Mucosa of descending colon (tissue), 3 donors: ENCODE results near the gene RXRG. TPM values are rescaled to one million over a fixed set of nuclear protein-coding genes. Genes with fewer than 3 reads are reported as not detected.
A peak's percentile ranks its signal among the peaks of the same experiment; 100 is the strongest.

Source experiments
- ATAC-seq: fragments of 200-7000 bp; cut with Tn5 transposase; one replicate; pipeline ENCODE4 v1.9.1; 2020; ENCODE audit warnings: mild to moderate bottlenecking, moderate library complexity
- DNase-seq, 3 donors: peaks; one replicate each; pipeline ENCODE4 v3.0.0-alpha.2; 2020
- H3K36me3 ChIP-seq: fragments of 200-600 bp; one replicate; pipeline ENCODE4 v1.8.0; 2021; ENCODE audit warnings: low read depth, mild to moderate bottlenecking
- H3K4me1 ChIP-seq: fragments of 200-600 bp; one replicate; pipeline ENCODE4 v1.8.0; 2021; ENCODE audit warnings: low read depth, mild to moderate bottlenecking
- H3K4me3 ChIP-seq: fragments of 200-600 bp; one replicate; pipeline ENCODE4 v1.8.0; 2021; ENCODE audit warnings: mild to moderate bottlenecking
- H3K9me3 ChIP-seq: fragments of 200-600 bp; one replicate; pipeline ENCODE4 v1.8.0; 2021; ENCODE audit warnings: mild to moderate bottlenecking
- intact Hi-C, 2 donors: fragments of 100-400 bp; cut with DNase I in 1 of 2; cut with micrococcal nuclease in 1 of 2; formaldehyde crosslinking; loops; one replicate each; pipeline versions ENCODE4 v1.11.0 to v1.11.1; 2022; cut with DNase I, micrococcal nuclease
- total RNA-seq, 3 donors: library from RNA; stranded (reverse); fragmentation: NEBNext Ultra II Directional in 2 of 3; extraction: Animal tissue kit (Norgen Biotek cat#: 25700) in 2 of 3; gene quantifications; one replicate each; pipeline versions ENCODE4 v1.2.1 to v1.2.4, GENCODE V29; 2021 to 2023
- TF ChIP-seq, protein P1 (sequence below): fragments of 200-600 bp; IDR thresholded peaks from one replicate; pipeline ENCODE4 v1.8.0; 2022; ENCODE audit warnings: antibody characterized with exemption, mild to moderate bottlenecking
- donor health status: DM: no; HTN: no; CAD: no; lungs with moderate emphysema.
- donor health status: DM: no; HTN: no; CAD: no.
- donor health status: DM: no; HTN: yes; CAD: no.

RXRG gene
- total RNA-seq, 3 donors from 2014 or later: 0.29 to 1.8 (median 1.1) TPM

DNA sequence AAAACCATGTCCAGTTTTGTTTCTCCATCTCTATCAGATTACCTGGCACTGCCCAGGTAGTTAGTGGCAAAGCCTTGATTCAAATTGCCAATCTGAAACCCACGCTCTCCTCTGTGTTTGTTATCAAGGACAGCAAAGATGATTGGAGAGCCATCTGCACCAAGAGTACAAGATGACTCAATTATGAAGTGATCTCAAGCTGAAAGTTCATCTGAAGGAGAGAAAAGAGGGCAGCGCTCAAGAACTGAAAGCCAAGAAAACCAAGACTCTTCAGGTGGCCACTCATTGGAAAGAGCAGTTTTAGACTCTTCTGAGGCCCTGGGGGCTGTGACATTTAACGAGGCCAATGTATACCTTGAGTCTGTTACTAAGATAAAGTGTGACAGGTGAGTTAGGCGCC, 13.8 kb downstream of the RXRG start:
- ATAC-seq (no peak), DNase-seq (no peak)
- Histone ChIP-seq H3K9me3 (no peaks in the 10 kb centered on the region), H3K36me3 (no peaks in the 10 kb centered on the region), H3K4me1 (no peaks in the 10 kb centered on the region), H3K4me3 (no peak overlapping the region)
- TF ChIP-seq, protein P1, sequence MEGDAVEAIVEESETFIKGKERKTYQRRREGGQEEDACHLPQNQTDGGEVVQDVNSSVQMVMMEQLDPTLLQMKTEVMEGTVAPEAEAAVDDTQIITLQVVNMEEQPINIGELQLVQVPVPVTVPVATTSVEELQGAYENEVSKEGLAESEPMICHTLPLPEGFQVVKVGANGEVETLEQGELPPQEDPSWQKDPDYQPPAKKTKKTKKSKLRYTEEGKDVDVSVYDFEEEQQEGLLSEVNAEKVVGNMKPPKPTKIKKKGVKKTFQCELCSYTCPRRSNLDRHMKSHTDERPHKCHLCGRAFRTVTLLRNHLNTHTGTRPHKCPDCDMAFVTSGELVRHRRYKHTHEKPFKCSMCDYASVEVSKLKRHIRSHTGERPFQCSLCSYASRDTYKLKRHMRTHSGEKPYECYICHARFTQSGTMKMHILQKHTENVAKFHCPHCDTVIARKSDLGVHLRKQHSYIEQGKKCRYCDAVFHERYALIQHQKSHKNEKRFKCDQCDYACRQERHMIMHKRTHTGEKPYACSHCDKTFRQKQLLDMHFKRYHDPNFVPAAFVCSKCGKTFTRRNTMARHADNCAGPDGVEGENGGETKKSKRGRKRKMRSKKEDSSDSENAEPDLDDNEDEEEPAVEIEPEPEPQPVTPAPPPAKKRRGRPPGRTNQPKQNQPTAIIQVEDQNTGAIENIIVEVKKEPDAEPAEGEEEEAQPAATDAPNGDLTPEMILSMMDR: no peak
- intact Hi-C loops: no loop called here

DNA sequence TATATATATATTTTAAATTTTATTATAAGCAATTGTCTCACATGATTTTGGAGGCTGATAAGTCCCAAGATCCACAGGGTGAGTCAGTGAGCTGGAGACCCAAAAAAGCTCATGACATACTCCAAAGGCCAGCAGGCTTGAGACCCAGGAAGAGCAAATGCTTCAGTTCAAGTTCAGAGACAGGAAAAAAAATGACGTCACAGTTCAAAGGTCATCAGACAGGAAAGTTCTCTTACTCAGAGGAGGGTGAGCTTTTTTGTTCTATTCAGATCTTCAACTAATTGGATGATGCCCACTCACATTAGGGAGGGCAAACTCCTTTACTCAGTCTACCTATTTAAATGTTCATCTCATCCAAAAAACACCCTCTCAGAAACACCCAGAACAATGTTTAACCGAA, 18.2 kb downstream of the RXRG start:
- Histone ChIP-seq H3K4me3 (no peak overlapping the region), H3K36me3 (no peaks in the 10 kb centered on the region), H3K4me1 (no peaks in the 10 kb centered on the region), H3K9me3 (no peaks in the 10 kb centered on the region)
- intact Hi-C loops: no loop called here
- TF ChIP-seq, protein P1: no peak
- ATAC-seq (no peak), DNase-seq (no peak)

DNA sequence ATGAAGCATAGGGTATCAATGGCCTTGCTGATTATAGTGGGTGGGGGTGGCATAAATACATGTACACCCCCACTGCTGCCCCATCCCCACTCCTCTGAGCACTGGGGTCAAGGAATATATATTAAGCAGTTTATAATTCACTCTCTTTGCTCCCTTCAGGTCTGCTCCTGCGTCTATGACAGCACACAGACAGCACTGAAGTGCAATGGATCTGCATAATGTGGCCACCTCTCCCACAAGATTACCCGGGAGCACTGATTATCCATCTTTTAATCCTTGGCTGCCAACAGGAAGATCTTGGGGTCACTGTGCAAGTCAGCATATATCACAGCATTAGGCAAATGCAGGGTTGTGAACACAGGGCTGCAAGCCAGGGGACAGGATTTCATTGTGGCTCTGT, 19.3 kb downstream of the RXRG start:
- H3K9me3 ChIP-seq: no peaks in the 10 kb centered on the region

DNA sequence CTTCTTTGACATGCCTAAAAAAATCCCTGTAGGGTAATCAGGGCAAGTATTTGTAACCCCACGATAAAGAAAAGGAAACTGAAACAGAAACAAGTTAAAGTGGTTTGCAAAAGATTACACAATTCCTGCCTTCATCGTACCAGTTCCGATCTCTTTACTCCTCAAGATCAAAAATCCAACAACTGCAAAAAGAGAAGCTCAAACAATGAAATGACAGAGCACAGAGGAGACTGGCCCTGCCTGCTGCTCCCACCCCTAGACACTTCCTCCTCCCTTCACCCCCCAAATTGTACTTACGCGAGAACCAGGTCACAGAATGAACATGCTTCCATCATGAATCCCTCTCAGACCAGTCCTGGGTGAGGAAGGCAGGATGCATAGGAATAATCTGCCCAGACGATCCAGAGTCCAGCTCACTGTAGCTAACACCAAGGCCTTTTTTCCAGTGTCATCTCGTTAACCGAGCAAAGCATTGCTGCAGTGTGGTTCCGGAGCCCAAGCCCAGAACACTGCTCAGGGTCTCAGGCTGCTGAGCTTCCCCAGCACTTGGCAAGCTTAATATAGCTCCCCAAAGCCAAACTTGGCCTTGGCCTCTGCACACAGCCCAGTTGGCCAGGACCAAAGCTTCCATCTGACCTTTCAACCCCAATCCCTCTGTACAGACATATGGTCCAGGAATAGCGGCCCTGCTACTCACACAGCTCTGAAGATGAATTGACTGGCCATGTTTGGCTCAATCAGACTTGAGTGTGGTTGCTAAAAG, 20.3 kb downstream of the RXRG start:
- TF ChIP-seq, protein P1: no peak
- peak in 1 of 3 donors; percentile 3 for DNase-seq
- ATAC-seq: peak; percentile 19
- Histone ChIP-seq H3K36me3 (no peaks in the 10 kb centered on the region), H3K9me3 (no peaks in the 10 kb centered on the region), H3K4me3 (no peak overlapping the region), H3K4me1 (no peaks in the 10 kb centered on the region)
- intact Hi-C loops: no loop called here

More for the DNA sequence above, 19.3 kb downstream of the RXRG start:
- H3K4me1 ChIP-seq: no peaks in the 10 kb centered on the region
- no peak overlapping the region for H3K4me3 ChIP-seq
- intact Hi-C loops: no loop called here
- H3K36me3 ChIP-seq: no peaks in the 10 kb centered on the region
- TF ChIP-seq, protein P1: no peak
- no peak for DNase-seq
- ATAC-seq: no peak

DNA sequence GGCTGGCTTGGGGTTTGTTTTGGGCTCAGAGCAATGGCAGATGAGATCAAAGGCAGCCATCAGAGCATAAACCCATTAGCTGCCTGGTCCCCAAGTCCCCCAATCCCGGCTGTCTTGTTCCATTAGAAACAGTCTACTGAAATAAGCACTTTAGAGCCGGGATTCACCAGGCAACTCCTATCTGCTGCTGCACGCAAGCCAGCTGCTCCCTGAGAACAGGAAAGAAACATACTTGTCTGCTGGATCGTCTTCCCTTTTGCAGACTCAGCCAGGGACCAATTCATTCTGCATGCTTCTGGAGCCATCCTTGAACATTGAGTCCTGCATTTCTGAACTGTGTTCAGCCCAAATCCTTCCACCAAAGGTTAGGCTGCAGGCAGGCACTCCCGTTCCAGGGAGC, 21.8 kb downstream of the RXRG start:
- no peaks in the 10 kb centered on the region for H3K9me3 ChIP-seq
- TF ChIP-seq, protein P1: no peak
- ATAC-seq (no peak), DNase-seq (no peak)
- no peak overlapping the region for H3K4me3 ChIP-seq
- H3K36me3 ChIP-seq: no peaks in the 10 kb centered on the region
- no peaks in the 10 kb centered on the region for H3K4me1 ChIP-seq
- intact Hi-C loops: no loop called here
